ENCODE results near the gene LRRC7. TPM values are rescaled to one million over a fixed set of nuclear protein-coding genes. Genes with fewer than 3 reads are reported as not detected.

LRRC7 gene
- total and polyA plus RNA-seq, 9 donors: 0.01 to 0.45 (median 0.13) TPM; not detected in 4

DNA sequence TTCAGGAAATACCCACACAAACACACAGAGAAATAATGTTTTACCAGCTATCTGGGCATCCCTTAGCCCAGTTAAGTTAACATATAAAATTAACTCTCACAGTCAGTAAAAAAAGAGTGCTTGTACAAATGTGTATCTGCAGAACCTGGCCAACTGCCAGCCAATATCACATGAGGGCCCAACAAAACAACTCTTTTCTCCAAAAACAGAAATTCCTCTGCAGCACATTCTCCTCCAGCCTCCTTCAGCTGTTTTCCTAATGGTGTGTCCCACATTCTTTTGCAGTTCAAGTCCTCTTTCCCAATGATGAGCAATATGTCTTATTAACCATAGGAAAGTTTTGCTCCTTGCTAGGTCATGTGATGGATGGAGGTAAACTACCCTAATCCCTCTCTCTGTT lies 75.5 kb downstream of the LRRC7 start:
- Histone ChIP-seq H3K4me1 (ENCODE audit: insufficient read depth) (no peaks in the 10 kb centered on the region), H3K27ac (no peak overlapping the region)
- no peak for DNase-seq

DNA sequence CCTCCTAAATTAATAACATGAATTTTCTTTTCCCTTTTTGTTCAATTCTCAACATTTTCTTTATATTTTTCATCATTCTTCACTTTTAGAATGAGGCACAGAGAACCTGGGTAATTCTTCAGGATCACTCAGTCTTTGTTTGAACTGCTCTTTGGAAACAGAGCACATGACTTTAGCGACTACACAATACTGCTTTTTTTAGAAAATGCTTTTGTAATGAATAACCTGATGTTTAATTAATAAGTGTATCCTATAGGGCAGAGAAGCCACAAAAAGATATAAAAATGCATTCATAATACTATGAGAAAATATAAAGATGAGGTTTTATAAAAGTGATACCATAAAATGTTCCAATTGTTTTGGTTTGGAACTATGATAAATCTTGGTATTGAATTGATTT lies 77.8 kb downstream of the LRRC7 start:
- Histone ChIP-seq H3K4me1 (ENCODE audit: insufficient read depth) (no peaks in the 10 kb centered on the region), H3K9me3 (no peaks in the 10 kb centered on the region), H3K4me3 (no peak overlapping the region), H3K36me3 (no peaks in the 10 kb centered on the region), H3K27ac (no peak overlapping the region), H3K27me3 (no peaks in the 10 kb centered on the region)
- TF ChIP-seq POLR2A (IDR thresholded peaks at IDR 0.05): no peak
- TF ChIP-seq, protein P1, sequence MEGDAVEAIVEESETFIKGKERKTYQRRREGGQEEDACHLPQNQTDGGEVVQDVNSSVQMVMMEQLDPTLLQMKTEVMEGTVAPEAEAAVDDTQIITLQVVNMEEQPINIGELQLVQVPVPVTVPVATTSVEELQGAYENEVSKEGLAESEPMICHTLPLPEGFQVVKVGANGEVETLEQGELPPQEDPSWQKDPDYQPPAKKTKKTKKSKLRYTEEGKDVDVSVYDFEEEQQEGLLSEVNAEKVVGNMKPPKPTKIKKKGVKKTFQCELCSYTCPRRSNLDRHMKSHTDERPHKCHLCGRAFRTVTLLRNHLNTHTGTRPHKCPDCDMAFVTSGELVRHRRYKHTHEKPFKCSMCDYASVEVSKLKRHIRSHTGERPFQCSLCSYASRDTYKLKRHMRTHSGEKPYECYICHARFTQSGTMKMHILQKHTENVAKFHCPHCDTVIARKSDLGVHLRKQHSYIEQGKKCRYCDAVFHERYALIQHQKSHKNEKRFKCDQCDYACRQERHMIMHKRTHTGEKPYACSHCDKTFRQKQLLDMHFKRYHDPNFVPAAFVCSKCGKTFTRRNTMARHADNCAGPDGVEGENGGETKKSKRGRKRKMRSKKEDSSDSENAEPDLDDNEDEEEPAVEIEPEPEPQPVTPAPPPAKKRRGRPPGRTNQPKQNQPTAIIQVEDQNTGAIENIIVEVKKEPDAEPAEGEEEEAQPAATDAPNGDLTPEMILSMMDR (IDR thresholded peaks at IDR 0.05): no peak
- no peak for TF ChIP-seq EP300 (IDR thresholded peaks at IDR 0.05)
- intact Hi-C loops (cut with DNase I): no loop called here
- 63 to 73% (median 72%) methylated on average over 1 of the region's 1 CpG for WGBS, 3 donors
- DNase-seq: no peak

More for the DNA sequence above, 75.5 kb downstream of the LRRC7 start:
- intact Hi-C loops (cut with DNase I): no loop called here
- Histone ChIP-seq H3K36me3 (no peaks in the 10 kb centered on the region), H3K4me3 (no peak overlapping the region), H3K9me3 (no peaks in the 10 kb centered on the region), H3K27me3 (no peaks in the 10 kb centered on the region)
- TF ChIP-seq POLR2A (IDR thresholded peaks at IDR 0.05) (no peak), EP300 (IDR thresholded peaks at IDR 0.05) (no peak)
- TF ChIP-seq, protein P1 (IDR thresholded peaks at IDR 0.05): no peak

DNA sequence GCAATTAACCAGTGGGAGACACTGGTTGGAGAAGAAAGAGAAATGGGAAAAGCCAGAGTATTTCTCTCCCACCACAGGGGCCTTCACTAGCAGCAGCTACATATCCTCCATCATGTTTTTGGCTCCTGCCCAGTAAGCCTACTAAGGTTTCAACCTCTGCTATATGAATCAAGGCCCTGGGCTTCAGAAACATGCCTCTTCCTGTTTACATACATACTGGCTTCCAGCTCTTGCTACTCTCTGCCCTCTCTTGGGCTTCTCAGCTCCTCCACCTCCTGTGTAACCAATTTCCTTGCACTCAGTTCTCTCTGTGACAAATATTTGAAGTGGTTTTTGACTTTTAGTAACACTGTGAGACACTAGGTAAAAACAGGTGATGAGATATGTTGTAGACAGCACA lies 80.8 kb downstream of the LRRC7 start:
- DNase-seq: no peak

DNA sequence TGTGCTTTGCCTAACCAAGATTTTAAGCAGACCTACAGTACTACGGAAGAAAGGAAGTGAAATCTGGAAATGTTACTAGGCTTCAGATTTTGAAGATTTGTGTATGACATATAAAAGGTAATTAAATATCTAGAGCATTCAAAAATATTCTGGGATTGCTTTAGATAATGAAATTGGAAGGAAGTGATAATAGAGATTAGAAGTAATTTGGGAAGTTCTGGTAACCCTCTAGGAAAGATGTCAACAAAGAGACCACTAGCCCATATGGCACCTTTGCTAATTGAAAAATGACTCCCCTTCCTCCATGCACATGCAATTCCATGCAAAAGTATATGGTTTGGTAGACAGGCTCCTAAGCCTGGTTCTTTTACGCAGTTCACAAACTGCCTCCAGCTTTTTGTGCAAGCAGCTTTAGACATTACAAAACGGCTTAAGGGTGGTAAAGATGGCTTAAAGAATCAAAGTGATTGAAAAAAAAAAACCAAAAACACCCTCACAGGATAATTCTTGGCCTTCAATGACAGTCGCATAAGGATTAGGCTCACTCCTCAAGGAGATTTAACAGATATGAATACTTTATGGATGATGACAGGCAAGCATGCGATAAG lies 81.8 kb downstream of the LRRC7 start:
- TF ChIP-seq POLR2A (IDR thresholded peaks at IDR 0.05): no peak
- TF ChIP-seq, protein P1 (IDR thresholded peaks at IDR 0.05): no peak
- TF ChIP-seq EP300 (IDR thresholded peaks at IDR 0.05): no peak
- intact Hi-C loops (cut with DNase I): no loop called here
- Histone ChIP-seq H3K4me1 (ENCODE audit: insufficient read depth) (no peaks in the 10 kb centered on the region), H3K27ac (no peak overlapping the region), H3K27me3 (no peaks in the 10 kb centered on the region), H3K36me3 (no peaks in the 10 kb centered on the region), H3K4me3 (no peak overlapping the region), H3K9me3 (no peaks in the 10 kb centered on the region)
- no peak for DNase-seq
- WGBS, 3 donors: 88 to 90% (median 89%) methylated on average over 5 of the region's 5 CpGs

More for the DNA sequence above, 80.8 kb downstream of the LRRC7 start:
- Histone ChIP-seq H3K4me1 (ENCODE audit: insufficient read depth) (no peaks in the 10 kb centered on the region), H3K36me3 (no peaks in the 10 kb centered on the region), H3K9me3 (no peaks in the 10 kb centered on the region), H3K4me3 (no peak overlapping the region), H3K27ac (no peak overlapping the region), H3K27me3 (no peaks in the 10 kb centered on the region)
- TF ChIP-seq POLR2A (IDR thresholded peaks at IDR 0.05): no peak
- TF ChIP-seq EP300 (IDR thresholded peaks at IDR 0.05): no peak
- TF ChIP-seq, protein P1 (IDR thresholded peaks at IDR 0.05): no peak
- intact Hi-C loops (cut with DNase I): no loop called here

Measured in ovary (tissue), 9 donors.